Choroid plexus epithelial cell (primary cell): ENCODE results near the gene KPNB1.

Source experiments
- DNase-seq: peaks from one replicate; pipeline ENCODE4 v3.0.0-alpha.2; 2010; ENCODE audit warnings: low read depth
- H3K4me3 ChIP-seq: 2 replicates; pipeline ENCODE4 v1.5.1; 2011; ENCODE audit warnings: low read depth, mild to moderate bottlenecking, control low read depth, low read length, moderate library complexity
- TF ChIP-seq, protein P1 (sequence below): conservative IDR thresholded peaks from 2 replicates; pipeline ENCODE4 v1.5.1; 2011; ENCODE audit warnings: low read depth, mild to moderate bottlenecking, control low read depth, inconsistent platforms, low read length, moderate library complexity

The KPNB1 gene

DNA sequence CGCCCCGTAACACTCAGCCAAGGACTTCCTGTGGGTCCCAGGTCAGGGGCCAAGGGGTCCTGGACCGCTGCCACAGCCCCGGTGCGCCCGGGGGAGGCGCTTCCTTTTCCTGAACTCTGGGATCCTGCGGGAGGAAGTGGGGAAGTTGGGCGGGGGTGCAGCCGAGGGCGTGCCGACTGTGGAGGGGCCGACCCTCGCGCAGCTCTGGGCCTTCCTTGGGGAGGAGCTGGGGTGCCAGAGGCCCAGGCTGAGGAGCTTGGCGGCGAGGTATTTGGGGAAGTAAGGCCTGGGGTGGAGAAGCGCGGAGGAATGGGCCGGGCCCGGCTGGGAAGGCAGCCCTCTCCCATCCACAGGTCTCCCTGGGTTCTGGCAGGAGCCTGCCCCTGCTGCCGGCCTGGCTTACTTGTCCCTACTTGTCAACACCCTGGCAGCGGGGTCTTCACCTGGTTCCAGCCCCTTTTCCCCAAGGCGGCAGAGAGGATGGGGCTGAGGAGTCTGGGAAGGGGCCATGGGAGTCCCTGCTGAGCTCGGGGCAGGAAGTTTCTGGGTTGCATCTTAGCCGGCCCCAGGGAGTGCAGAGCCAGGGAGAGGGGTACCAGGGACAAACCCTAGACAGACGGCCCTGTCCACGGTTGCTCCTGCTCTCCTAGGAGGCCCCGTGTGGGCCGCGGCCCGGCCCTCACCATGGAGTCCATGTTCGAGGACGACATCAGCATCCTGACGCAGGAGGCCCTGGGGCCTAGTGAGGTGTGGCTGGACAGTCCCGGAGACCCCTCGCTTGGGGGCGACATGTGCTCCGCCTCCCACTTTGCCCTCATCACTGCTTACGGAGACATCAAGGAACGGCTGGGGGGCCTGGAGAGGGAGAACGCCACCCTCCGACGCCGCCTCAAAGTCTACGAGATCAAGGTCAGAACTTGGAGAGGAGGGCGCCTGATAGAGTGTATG lies 46.0 kb downstream of the KPNB1 start:
- H3K4me3 ChIP-seq, result peak overlapping the region; percentile 69
- DNase-seq, result no peak
- TF ChIP-seq, protein P1, sequence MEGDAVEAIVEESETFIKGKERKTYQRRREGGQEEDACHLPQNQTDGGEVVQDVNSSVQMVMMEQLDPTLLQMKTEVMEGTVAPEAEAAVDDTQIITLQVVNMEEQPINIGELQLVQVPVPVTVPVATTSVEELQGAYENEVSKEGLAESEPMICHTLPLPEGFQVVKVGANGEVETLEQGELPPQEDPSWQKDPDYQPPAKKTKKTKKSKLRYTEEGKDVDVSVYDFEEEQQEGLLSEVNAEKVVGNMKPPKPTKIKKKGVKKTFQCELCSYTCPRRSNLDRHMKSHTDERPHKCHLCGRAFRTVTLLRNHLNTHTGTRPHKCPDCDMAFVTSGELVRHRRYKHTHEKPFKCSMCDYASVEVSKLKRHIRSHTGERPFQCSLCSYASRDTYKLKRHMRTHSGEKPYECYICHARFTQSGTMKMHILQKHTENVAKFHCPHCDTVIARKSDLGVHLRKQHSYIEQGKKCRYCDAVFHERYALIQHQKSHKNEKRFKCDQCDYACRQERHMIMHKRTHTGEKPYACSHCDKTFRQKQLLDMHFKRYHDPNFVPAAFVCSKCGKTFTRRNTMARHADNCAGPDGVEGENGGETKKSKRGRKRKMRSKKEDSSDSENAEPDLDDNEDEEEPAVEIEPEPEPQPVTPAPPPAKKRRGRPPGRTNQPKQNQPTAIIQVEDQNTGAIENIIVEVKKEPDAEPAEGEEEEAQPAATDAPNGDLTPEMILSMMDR, result no peak

DNA sequence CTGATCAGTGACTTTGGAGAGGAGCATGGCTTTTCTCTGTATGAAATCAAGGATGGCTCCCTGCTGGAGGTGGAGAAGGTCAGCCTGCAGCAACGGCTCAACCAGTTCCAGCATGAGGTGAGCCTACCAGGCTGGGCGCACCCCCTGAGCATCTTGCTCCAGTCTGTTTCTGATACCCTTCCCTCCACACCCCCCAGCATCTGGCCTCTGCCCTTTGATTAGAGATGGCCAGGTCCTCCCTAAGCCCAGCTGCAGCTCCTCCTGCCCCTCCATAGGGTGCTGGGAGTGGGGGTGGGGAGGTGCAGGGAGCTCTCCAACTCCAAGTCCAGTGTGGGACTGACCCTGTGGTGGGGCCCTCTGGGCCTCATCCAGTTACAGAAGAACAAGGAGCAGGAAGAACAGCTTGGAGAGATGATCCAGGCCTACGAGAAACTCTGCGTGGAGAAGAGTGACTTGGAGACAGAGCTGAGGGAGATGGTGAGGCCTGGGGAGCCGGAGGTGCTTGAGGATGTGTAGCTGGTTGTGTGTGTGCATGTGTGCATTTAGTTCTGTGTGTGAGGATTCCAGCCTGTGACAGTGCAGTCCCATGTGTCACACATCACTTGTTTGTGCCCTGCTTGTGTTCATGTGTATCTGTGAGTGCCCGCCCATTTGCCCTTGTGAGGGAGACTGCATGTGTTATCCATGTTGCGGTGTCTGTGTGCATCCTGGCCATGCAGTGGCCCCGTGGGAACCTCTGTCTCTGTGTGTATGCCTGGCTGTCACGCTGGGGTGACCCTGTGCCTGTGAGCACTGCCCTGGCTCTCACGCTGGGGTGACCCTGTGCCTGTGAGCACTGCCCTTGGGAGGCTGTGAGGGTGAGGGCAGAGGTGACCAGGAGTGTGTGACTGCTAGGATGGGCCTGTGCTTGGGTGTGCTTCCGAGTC lies 47.3 kb downstream of the KPNB1 start:
- no peak for DNase-seq
- no peak overlapping the region for H3K4me3 ChIP-seq
- TF ChIP-seq, protein P1, result no peak

DNA sequence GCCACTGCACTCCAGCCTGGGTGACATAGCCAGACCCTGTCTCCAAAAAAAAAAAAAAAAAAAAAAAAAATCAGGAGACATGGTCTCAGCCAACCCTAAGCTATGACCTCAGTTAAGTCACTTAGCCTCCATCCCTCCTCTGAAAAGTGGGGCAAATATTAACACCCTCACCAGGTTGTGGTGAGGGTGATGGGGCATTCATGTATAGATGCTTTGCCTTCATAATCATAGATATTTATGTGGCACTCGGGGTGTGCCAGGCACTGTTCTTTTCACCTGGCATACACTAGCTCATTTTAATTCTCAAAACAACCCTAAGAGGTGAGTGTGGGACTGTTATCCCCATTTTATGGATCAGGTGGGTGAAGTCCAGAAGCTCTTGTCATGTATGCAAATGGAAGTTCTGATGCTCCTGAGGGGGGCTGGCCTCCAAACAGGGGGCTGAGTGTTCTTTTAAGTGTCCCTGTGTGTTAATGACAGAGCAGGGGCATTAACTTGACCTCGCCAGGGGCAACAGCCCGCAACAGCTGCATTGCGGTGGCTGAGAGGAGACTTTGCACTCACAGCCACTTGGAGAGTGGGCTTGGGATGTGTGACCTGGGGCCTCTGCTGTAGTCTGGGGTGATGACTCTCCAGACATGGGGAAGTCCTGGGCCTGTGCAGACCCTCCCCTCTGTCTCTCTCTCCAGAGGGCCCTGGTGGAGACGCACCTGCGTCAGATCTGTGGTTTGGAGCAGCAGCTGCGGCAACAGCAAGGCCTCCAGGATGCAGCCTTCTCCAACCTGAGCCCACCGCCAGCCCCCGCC lies 48.4 kb downstream of the KPNB1 start:
- no peak for DNase-seq
- no peak overlapping the region for H3K4me3 ChIP-seq
- TF ChIP-seq, protein P1, result no peak

DNA sequence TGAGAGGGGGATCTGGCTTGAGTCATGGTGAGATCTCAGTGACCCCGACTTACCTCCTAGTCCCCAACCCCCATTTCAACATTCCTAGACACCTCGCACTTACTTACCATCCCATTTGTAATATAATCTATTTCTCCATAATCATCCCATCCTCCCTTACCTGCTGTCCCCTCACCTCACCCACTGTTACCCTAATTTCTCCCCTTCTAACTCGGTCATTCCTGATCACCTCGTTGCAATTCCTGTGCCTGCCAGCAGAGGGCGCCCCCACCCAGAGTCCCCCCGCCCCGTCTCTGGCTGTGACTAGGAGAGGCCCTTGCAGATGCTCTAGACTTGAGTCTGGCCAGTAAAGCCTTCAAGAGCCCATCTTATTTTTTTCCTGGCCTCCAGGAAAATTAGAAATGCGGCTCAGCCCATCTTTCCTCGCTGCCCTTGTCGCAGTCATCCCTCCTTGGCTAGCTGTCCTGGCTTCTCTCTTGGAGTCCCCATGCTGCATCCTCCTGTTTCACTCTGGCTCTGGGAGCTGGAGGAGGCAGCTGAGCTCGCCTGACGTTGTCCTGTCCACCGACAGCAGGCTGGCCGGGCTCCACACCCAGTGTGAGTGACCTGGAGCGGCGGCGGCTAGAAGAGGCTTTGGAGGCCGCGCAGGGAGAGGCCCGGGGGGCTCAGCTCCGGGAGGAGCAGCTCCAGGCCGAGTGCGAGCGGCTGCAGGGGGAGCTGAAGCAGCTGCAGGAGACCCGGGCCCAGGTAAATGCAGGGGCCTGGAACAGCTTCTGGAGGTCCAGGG lies 49.2 kb downstream of the KPNB1 start:
- DNase-seq, result peak; percentile 63

DNA sequence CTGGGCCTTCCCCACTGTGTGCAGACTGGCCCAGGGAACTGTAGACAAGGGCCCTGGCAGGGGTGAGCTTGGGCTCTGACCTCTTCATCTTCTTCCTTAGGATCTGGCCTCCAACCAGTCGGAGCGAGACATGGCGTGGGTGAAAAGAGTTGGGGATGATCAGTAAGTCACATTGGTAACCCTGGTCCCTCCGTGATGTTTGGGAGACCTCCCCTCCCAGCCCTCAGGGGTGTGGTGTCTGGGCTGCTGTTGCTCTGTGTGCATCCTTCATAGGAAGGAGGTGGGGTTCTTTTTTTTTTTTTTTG lies 49.8 kb downstream of the KPNB1 start:
- no peak for DNase-seq
- TF ChIP-seq, protein P1, result no peak
- no peak overlapping the region for H3K4me3 ChIP-seq

More for the DNA sequence above, 49.2 kb downstream of the KPNB1 start:
- TF ChIP-seq, protein P1, result peak; percentile 90
- H3K4me3 ChIP-seq, result no peak overlapping the region
